ENCODE data around the gene TSPAN5.

TSPAN5 gene

DNA sequence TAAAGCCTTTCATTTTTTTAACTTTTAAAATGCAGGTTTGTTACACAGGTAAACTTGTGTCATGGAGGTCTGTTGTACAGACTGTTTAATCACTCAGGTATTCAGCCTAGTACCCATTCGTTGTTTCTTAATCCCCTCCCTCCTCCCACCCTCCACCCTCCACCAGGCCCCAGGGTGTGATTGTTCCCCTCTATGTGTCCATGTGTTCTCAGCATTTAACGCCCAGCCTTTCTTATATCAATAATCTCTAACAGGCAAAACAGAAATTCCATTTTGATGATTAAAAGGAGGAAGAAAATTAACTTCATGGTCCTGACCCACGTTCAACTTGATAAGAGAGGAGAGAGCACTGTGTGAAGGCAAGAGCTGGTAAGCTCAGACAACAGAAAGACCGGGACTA, 75.1 kb downstream of the TSPAN5 start:
- Histone ChIP-seq H3K4me1 (ENCODE audit: control insufficient read depth in 5 of 5, insufficient read depth in 5 of 5, low read length in 5 of 5) (peaks cover 0 to 2% (median 0%) of the 10 kb centered on the region in 5 donors), H3K27me3 (ENCODE audit: control insufficient read depth in 5 of 5, insufficient read depth in 4 of 5, low read length in 5 of 5) (no peaks in the 10 kb centered on the region), H3K36me3 (ENCODE audit: control insufficient read depth in 5 of 5, insufficient read depth in 5 of 5, low read length in 5 of 5) (no peaks in the 10 kb centered on the region), H3K9ac (ENCODE audit: low read length in 5 of 5) (no peak overlapping the region), H3K27ac (ENCODE audit: low read depth, low read length) (no peak overlapping the region), H3K9me3 (ENCODE audit: control insufficient read depth in 5 of 5, low read length in 5 of 5) (no peaks in the 10 kb centered on the region), H3K4me3 (ENCODE audit: low read depth in 1 of 5, low read length in 5 of 5) (no peak overlapping the region)

DNA sequence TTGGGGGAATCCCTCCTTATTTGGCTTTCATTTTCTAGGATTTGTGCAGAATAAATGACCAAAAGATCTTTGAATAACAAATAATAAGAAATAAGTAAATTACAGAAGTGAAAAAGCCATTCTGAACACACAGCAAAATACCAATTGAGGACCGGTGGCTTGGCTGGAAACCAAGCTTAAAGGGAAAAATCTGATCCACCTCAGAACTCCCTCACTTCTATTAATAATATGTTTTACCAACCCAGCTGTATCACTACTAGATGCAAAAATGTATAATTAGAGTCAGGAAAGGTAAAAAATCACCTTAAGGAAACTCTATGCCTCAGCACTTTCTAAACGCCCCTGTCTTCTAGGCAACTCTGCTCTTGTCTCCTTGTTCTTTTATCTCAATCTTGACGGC, 77.3 kb downstream of the TSPAN5 start:
- Histone ChIP-seq H3K4me3 (ENCODE audit: low read depth in 1 of 5, low read length in 5 of 5) (no peak overlapping the region), H3K27ac (ENCODE audit: low read depth, low read length) (no peak overlapping the region), H3K9ac (ENCODE audit: low read length in 5 of 5) (no peak overlapping the region), H3K36me3 (ENCODE audit: control insufficient read depth in 5 of 5, insufficient read depth in 5 of 5, low read length in 5 of 5) (no peaks in the 10 kb centered on the region), H3K4me1 (ENCODE audit: control insufficient read depth in 5 of 5, insufficient read depth in 5 of 5, low read length in 5 of 5) (peaks cover 0 to 5% (median 0%) of the 10 kb centered on the region in 5 donors), H3K9me3 (ENCODE audit: control insufficient read depth in 5 of 5, low read length in 5 of 5) (no peaks in the 10 kb centered on the region), H3K27me3 (ENCODE audit: control insufficient read depth in 5 of 5, insufficient read depth in 4 of 5, low read length in 5 of 5) (no peaks in the 10 kb centered on the region)

GRCh38 chr4:98577956-98578355, 80.5 kb downstream of the TSPAN5 start:
- no peaks in the 10 kb centered on the region for H3K9me3 ChIP-seq (ENCODE audit: control insufficient read depth in 5 of 5, low read length in 5 of 5)
- H3K27me3 ChIP-seq (ENCODE audit: control insufficient read depth in 5 of 5, insufficient read depth in 4 of 5, low read length in 5 of 5), result no peaks in the 10 kb centered on the region
- H3K4me1 ChIP-seq (ENCODE audit: control insufficient read depth in 5 of 5, insufficient read depth in 5 of 5, low read length in 5 of 5), result peaks cover 0 to 5% (median 0%) of the 10 kb centered on the region in 5 donors
- H3K4me3 ChIP-seq (ENCODE audit: low read depth in 1 of 5, low read length in 5 of 5), result peak overlapping the region in 2 of 5 donors; percentile 3 to 27
- no peaks in the 10 kb centered on the region for H3K36me3 ChIP-seq (ENCODE audit: control insufficient read depth in 5 of 5, insufficient read depth in 5 of 5, low read length in 5 of 5)
- H3K9ac ChIP-seq (ENCODE audit: low read length in 5 of 5), result no peak overlapping the region
- no peak overlapping the region for H3K27ac ChIP-seq (ENCODE audit: low read depth, low read length)

GRCh38 chr4:98574816-98575215, 83.6 kb downstream of the TSPAN5 start:
- Histone ChIP-seq H3K4me3 (ENCODE audit: low read depth in 1 of 5, low read length in 5 of 5) (no peak overlapping the region), H3K27ac (ENCODE audit: low read depth, low read length) (no peak overlapping the region), H3K27me3 (ENCODE audit: control insufficient read depth in 5 of 5, insufficient read depth in 4 of 5, low read length in 5 of 5) (no peaks in the 10 kb centered on the region), H3K36me3 (ENCODE audit: control insufficient read depth in 5 of 5, insufficient read depth in 5 of 5, low read length in 5 of 5) (no peaks in the 10 kb centered on the region), H3K9ac (ENCODE audit: low read length in 5 of 5) (no peak overlapping the region), H3K4me1 (ENCODE audit: control insufficient read depth in 5 of 5, insufficient read depth in 5 of 5, low read length in 5 of 5) (peaks cover 0 to 5% (median 0%) of the 10 kb centered on the region in 5 donors), H3K9me3 (ENCODE audit: control insufficient read depth in 5 of 5, low read length in 5 of 5) (no peaks in the 10 kb centered on the region)

- no peaks in the 10 kb centered on the region for H3K36me3 ChIP-seq (ENCODE audit: control insufficient read depth in 5 of 5, insufficient read depth in 5 of 5, low read length in 5 of 5)
- no peak overlapping the region for H3K4me3 ChIP-seq (ENCODE audit: low read depth in 1 of 5, low read length in 5 of 5)
- H3K9me3 ChIP-seq (ENCODE audit: control insufficient read depth in 5 of 5, low read length in 5 of 5), result no peaks in the 10 kb centered on the region
- no peak overlapping the region for H3K27ac ChIP-seq (ENCODE audit: low read depth, low read length)
- peaks cover 0 to 5% (median 0%) of the 10 kb centered on the region in 5 donors for H3K4me1 ChIP-seq (ENCODE audit: control insufficient read depth in 5 of 5, insufficient read depth in 5 of 5, low read length in 5 of 5)
- no peak overlapping the region for H3K9ac ChIP-seq (ENCODE audit: low read length in 5 of 5)
- no peaks in the 10 kb centered on the region for H3K27me3 ChIP-seq (ENCODE audit: control insufficient read depth in 5 of 5, insufficient read depth in 4 of 5, low read length in 5 of 5)
These were observed 84.6 kb downstream of the TSPAN5 start for GRCh38 chr4:98573791-98574190.

DNA sequence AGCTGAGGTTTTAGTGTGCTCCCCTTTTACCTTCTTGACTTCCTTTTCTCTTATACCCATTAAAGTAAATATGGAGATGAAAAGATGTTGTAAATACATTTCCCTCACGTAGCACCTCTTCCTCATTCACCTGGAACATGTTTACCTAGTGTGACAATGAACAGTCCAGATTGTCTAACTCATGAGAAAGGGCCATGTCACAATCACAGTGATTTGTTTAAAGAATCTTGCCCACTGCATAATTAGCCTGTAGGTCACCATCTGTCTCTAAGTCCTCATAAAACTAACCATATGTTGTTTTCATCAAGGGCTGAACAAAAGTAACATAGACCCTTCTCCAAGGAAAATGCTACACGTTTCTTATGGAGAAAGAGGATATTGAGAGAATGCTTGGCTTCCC, 85.7 kb downstream of the TSPAN5 start:
- H3K4me1 ChIP-seq (ENCODE audit: control insufficient read depth in 5 of 5, insufficient read depth in 5 of 5, low read length in 5 of 5), result peaks cover 0 to 2% (median 0%) of the 10 kb centered on the region in 5 donors
- H3K27me3 ChIP-seq (ENCODE audit: control insufficient read depth in 5 of 5, insufficient read depth in 4 of 5, low read length in 5 of 5), result no peaks in the 10 kb centered on the region
- H3K9me3 ChIP-seq (ENCODE audit: control insufficient read depth in 5 of 5, low read length in 5 of 5), result no peaks in the 10 kb centered on the region
- H3K27ac ChIP-seq (ENCODE audit: low read depth, low read length), result no peak overlapping the region
- H3K4me3 ChIP-seq (ENCODE audit: low read depth in 1 of 5, low read length in 5 of 5), result no peak overlapping the region
- no peaks in the 10 kb centered on the region for H3K36me3 ChIP-seq (ENCODE audit: control insufficient read depth in 5 of 5, insufficient read depth in 5 of 5, low read length in 5 of 5)
- no peak overlapping the region for H3K9ac ChIP-seq (ENCODE audit: low read length in 5 of 5)

GRCh38 chr4:98571161-98571786, 87.1 kb downstream of the TSPAN5 start:
- Histone ChIP-seq H3K4me1 (ENCODE audit: control insufficient read depth in 5 of 5, insufficient read depth in 5 of 5, low read length in 5 of 5) (no peaks in the 10 kb centered on the region), H3K27ac (ENCODE audit: low read depth, low read length) (no peak overlapping the region), H3K27me3 (ENCODE audit: control insufficient read depth in 5 of 5, insufficient read depth in 4 of 5, low read length in 5 of 5) (no peaks in the 10 kb centered on the region), H3K36me3 (ENCODE audit: control insufficient read depth in 5 of 5, insufficient read depth in 5 of 5, low read length in 5 of 5) (no peaks in the 10 kb centered on the region), H3K9ac (ENCODE audit: low read length in 5 of 5) (no peak overlapping the region), H3K9me3 (ENCODE audit: control insufficient read depth in 5 of 5, low read length in 5 of 5) (no peaks in the 10 kb centered on the region), H3K4me3 (ENCODE audit: low read depth in 1 of 5, low read length in 5 of 5) (no peak overlapping the region)

DNA sequence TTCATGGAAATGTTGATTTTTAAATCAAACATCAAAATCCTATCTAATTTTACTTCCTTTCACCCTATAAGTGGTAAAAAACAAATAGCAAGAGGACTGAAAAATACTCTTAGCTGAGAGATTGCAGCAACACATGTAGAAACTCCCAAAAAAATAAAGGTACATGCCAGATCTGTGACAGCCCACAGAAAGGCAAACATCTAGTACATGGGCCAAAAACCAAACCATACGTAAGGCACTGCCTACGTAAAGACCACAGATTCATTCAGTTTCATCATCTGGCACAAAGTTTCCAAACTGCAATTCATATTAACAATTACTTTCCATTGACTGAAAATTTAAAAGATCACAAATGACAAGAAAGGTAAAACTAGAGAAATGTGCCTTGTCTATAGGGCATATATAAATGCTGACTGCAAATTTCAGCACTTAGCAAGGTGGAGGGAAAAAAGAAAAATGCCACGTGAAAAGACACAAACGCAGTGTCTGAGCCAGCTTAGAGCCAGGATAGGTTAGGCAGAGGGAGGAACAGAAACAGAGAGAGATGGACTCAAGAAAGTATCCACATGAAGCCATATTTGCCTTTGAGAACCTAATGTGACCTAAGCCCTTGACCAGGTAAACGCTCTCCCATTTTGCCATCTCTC, 88.1 kb downstream of the TSPAN5 start:
- Histone ChIP-seq H3K36me3 (ENCODE audit: control insufficient read depth in 5 of 5, insufficient read depth in 5 of 5, low read length in 5 of 5) (no peaks in the 10 kb centered on the region), H3K27ac (ENCODE audit: low read depth, low read length) (no peak overlapping the region), H3K9ac (ENCODE audit: low read length in 5 of 5) (no peak overlapping the region), H3K27me3 (ENCODE audit: control insufficient read depth in 5 of 5, insufficient read depth in 4 of 5, low read length in 5 of 5) (no peaks in the 10 kb centered on the region), H3K4me3 (ENCODE audit: low read depth in 1 of 5, low read length in 5 of 5) (no peak overlapping the region), H3K9me3 (ENCODE audit: control insufficient read depth in 5 of 5, low read length in 5 of 5) (no peaks in the 10 kb centered on the region), H3K4me1 (ENCODE audit: control insufficient read depth in 5 of 5, insufficient read depth in 5 of 5, low read length in 5 of 5) (peaks cover 0 to 7% (median 0%) of the 10 kb centered on the region in 5 donors)

DNA sequence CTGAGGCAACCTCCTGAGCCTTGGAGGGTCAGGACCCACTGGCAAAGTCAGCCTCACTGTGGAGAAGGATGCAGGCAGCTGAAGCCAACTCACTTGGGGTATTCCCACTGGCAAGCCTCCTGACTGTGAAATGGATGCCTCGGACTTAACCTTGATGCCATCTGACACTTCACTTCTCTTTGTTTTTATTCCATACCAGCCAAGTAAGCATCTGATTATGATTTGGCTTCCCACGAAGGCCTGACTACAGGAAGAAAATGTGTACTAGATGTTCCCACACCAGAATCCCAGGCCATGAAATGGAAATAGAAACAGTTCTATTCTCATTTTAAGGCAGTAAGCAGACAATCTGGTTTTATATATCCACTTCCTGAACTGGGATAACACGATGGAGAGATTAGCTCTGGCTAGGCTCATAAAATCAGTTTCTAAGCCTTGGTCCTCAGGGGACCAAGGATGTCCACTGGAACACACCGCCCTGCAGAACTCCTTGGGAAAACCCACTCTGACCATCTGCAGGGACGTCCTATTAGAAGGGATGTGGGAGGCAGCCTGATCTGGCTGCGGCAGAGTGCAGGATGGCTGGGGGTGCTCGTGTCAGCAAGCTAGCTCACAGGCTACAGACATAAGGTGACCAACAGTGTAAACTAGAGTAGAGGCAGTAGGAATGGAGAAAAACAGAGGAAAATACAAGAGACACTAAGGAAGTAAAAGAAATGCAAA, 89.3 kb downstream of the TSPAN5 start:
- Histone ChIP-seq H3K4me1 (ENCODE audit: control insufficient read depth in 5 of 5, insufficient read depth in 5 of 5, low read length in 5 of 5) (peaks cover 0 to 7% (median 0%) of the 10 kb centered on the region in 5 donors), H3K27ac (ENCODE audit: low read depth, low read length) (no peak overlapping the region), H3K9me3 (ENCODE audit: control insufficient read depth in 5 of 5, low read length in 5 of 5) (no peaks in the 10 kb centered on the region), H3K9ac (ENCODE audit: low read length in 5 of 5) (no peak overlapping the region), H3K27me3 (ENCODE audit: control insufficient read depth in 5 of 5, insufficient read depth in 4 of 5, low read length in 5 of 5) (no peaks in the 10 kb centered on the region), H3K4me3 (ENCODE audit: low read depth in 1 of 5, low read length in 5 of 5) (no peak overlapping the region), H3K36me3 (ENCODE audit: control insufficient read depth in 5 of 5, insufficient read depth in 5 of 5, low read length in 5 of 5) (no peaks in the 10 kb centered on the region)

DNA sequence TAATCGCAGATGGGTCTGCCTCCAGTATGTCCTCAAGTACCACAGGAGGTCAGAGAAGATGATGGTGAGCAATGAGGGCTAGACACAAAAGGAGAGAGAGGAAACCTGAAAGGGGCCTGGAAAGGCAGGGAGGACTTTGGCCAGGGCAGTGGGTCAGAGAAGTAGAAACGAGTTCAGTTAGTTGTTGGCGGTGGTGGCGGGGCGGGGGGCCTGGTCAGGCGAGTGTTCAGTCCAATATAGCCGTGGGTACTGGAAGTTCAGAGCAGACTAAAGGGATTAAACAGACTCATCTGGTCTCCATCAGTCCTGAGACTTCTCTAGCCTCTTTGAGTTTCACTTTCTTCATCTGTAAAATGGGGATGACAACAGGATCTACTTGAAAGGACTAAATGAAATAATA, 90.8 kb downstream of the TSPAN5 start:
- no peaks in the 10 kb centered on the region for H3K27me3 ChIP-seq (ENCODE audit: control insufficient read depth in 5 of 5, insufficient read depth in 4 of 5, low read length in 5 of 5)
- peaks cover 0 to 7% (median 0%) of the 10 kb centered on the region in 5 donors for H3K4me1 ChIP-seq (ENCODE audit: control insufficient read depth in 5 of 5, insufficient read depth in 5 of 5, low read length in 5 of 5)
- H3K9me3 ChIP-seq (ENCODE audit: control insufficient read depth in 5 of 5, low read length in 5 of 5), result no peaks in the 10 kb centered on the region
- H3K9ac ChIP-seq (ENCODE audit: low read length in 5 of 5), result no peak overlapping the region
- no peaks in the 10 kb centered on the region for H3K36me3 ChIP-seq (ENCODE audit: control insufficient read depth in 5 of 5, insufficient read depth in 5 of 5, low read length in 5 of 5)
- H3K27ac ChIP-seq (ENCODE audit: low read depth, low read length), result no peak overlapping the region
- H3K4me3 ChIP-seq (ENCODE audit: low read depth in 1 of 5, low read length in 5 of 5), result no peak overlapping the region

Measured in subcutaneous abdominal adipose tissue (tissue), 5 donors.